HG03108 (cell line): ENCODE results near the gene PSMG3.
"Not testable (repeated sequence)": the region's sequence is repeated elsewhere in the genome, so short reads cannot be mapped to it uniquely, and the experiment has no call there.

Experiments
- ATAC-seq: cut with Tn5 transposase; IDR thresholded peaks from one replicate; pipeline ENCODE4 v1.9.1; 2021; ENCODE audit warnings: moderate library complexity; ENCODE audit not compliant: unreplicated experiment

PSMG3 gene

GRCh38 chr7:1536455-1536742, 33.4 kb downstream of the PSMG3 start:
- ATAC-seq: no peak

- ATAC-seq: no peak
These were observed 34.0 kb downstream of the PSMG3 start for GRCh38 chr7:1535701-1536454.

- ATAC-seq: no peak
These were observed 34.8 kb downstream of the PSMG3 start for GRCh38 chr7:1535100-1535458.

- ATAC-seq: no peak
These were observed 35.3 kb downstream of the PSMG3 start for GRCh38 chr7:1534330-1535099.

- ATAC-seq: no peak
These were observed 36.1 kb downstream of the PSMG3 start for GRCh38 chr7:1533547-1534329.

- no peak for ATAC-seq
These were observed 36.6 kb downstream of the PSMG3 start for GRCh38 chr7:1533255-1533546.

- ATAC-seq: no peak
These were observed 37.2 kb downstream of the PSMG3 start for GRCh38 chr7:1532456-1533254.

- ATAC-seq: no peak
These were observed 37.8 kb downstream of the PSMG3 start for GRCh38 chr7:1531979-1532455.

- no peak for ATAC-seq
These were observed 38.4 kb downstream of the PSMG3 start for GRCh38 chr7:1531263-1531978.

GRCh38 chr7:1530946-1531262, 38.9 kb downstream of the PSMG3 start:
- ATAC-seq: peak; percentile 12

- no peak for ATAC-seq
These were observed 40.3 kb downstream of the PSMG3 start for GRCh38 chr7:1529383-1530116.

- ATAC-seq: no peak
These were observed 43.5 kb downstream of the PSMG3 start for GRCh38 chr7:1526271-1526754.

- no peak for ATAC-seq
These were observed 44.4 kb downstream of the PSMG3 start for GRCh38 chr7:1525409-1525808.

- ATAC-seq: no peak
These were observed 46.0 kb downstream of the PSMG3 start for GRCh38 chr7:1523844-1524243.

GRCh38 chr7:1523208-1523607, 46.6 kb downstream of the PSMG3 start:
- ATAC-seq: no peak

- ATAC-seq: no peak
These were observed 48.4 kb downstream of the PSMG3 start for GRCh38 chr7:1521456-1521855.

GRCh38 chr7:1520539-1521234, 49.1 kb downstream of the PSMG3 start:
- no peak for ATAC-seq

GRCh38 chr7:1519322-1519922, 50.4 kb downstream of the PSMG3 start:
- not testable (repeated sequence) for ATAC-seq
